Motor neuron (in vitro differentiated cells): ENCODE results near the gene PTPRK. TPM values are rescaled to one million over a fixed set of nuclear protein-coding genes. Genes with fewer than 3 reads are reported as not detected.

Experiments
- ATAC-seq, 8 experiments: fragments of 200-7000 bp; cut with Tn5 transposase; replicated peaks in 6 of 8; 2 replicates each; pipeline ENCODE4 v1.8.0; 2021; ENCODE audit warnings: mild to moderate bottlenecking in 8 of 8, moderate library complexity in 8 of 8
- H3K27ac ChIP-seq, 2 donors: fragments of 250-450 bp; sonication (Bioruptor Pico); 2 replicates each; pipeline ENCODE4 v1.9.0; 2021; ENCODE audit warnings: antibody characterized with exemption in 2 of 2, mild to moderate bottlenecking in 2 of 2, moderate library complexity in 1 of 2
- H3K4me1 ChIP-seq, 2 donors: fragments of 250-450 bp; sonication (Bioruptor Pico); replicated peaks in 1 of 2; 2 replicates each; pipeline ENCODE4 v1.6.1; 2021; ENCODE audit warnings: antibody characterized with exemption in 2 of 2, mild to moderate bottlenecking in 2 of 2, moderate library complexity in 1 of 2
- H3K4me3 ChIP-seq, 5 donors: fragments of 250-450 bp; sonication (Bioruptor Pico); 2 replicates each; pipeline ENCODE4 v1.9.0; 2021; ENCODE audit warnings: antibody characterized with exemption in 5 of 5, mild to moderate bottlenecking in 5 of 5, moderate library complexity in 4 of 5
- WGBS, 10 experiments: fragments of 450-650 bp; shearing (Covaris generic); methylation state at CpG; one replicate each; pipeline ENCODE4 v1.0.0; 2022; 5-methylcytosine and 5-hydroxymethylcytosine counted together
- in situ Hi-C, 9 experiments: fragments of 400-800 bp; cut with MboI; loops; one replicate each; pipeline ENCODE4 v1.15.0; 2021; ENCODE audit warnings: low sequenced_read_pairs in 9 of 9, low pct_unique_long_range_greater_than_20kb in 2 of 9; ENCODE audit not compliant: unreplicated experiment in 9 of 9
- total RNA-seq, 8 experiments: library from RNA; unstranded; fragments of 300-600 nt; gene quantifications; 2 replicates each; pipeline versions ENCODE4 v1.2.3 to v1.2.4, GENCODE V29; 2022

The PTPRK gene
- total RNA-seq, 8 experiments from 2014 or later: 14.4 to 93.9 (median 26.3) TPM

- Histone ChIP-seq H3K27ac (no peak overlapping the region), H3K4me1 (peaks cover 11 to 28% of the 10 kb centered on the region in 2 donors), H3K4me3 (no peak overlapping the region)
- 60 to 100% (median 83%) methylated on average over 2 to 5 of the region's 5 CpGs; no CpG with 5 or more reads in 1 of the 10 experiments for WGBS, 10 experiments
- no peak for ATAC-seq
- in situ Hi-C loops: no loop called here
Observed at GRCh38 chr6:128208851-128209580, 311.4 kb downstream of the PTPRK start.

GRCh38 chr6:128208078-128208477 lies 312.3 kb downstream of the PTPRK start:
- Histone ChIP-seq H3K4me3 (no peak overlapping the region), H3K27ac (no peak overlapping the region), H3K4me1 (peaks cover 11 to 28% of the 10 kb centered on the region in 2 donors)
- in situ Hi-C loops: no loop called here
- no peak for ATAC-seq

- in situ Hi-C loops: no loop called here
- 20 to 100% (median 65%) methylated on average over 1 to 2 of the region's 2 CpGs; no CpG with 5 or more reads in 2 of the 10 experiments for WGBS, 10 experiments
- peaks cover 11 to 28% of the 10 kb centered on the region in 2 donors for H3K4me1 ChIP-seq
- H3K4me3 ChIP-seq: no peak overlapping the region
- no peak overlapping the region for H3K27ac ChIP-seq
- peak; percentile 68 to 94 (median 92) for ATAC-seq
Observed at GRCh38 chr6:128206610-128207426, 313.6 kb downstream of the PTPRK start.

GRCh38 chr6:128204616-128205015 lies 315.8 kb downstream of the PTPRK start:
- in situ Hi-C loops: no loop called here
- H3K27ac ChIP-seq: no peak overlapping the region
- peaks cover 11 to 25% of the 10 kb centered on the region in 2 donors for H3K4me1 ChIP-seq
- peak in 2 of 8 experiments; percentile 65 to 91 for ATAC-seq
- WGBS, 10 experiments: 40 to 98% (median 89%) methylated on average over 2 to 3 of the region's 3 CpGs; no CpG with 5 or more reads in 1 of the 10 experiments
- H3K4me3 ChIP-seq: no peak overlapping the region

- Histone ChIP-seq H3K4me1 (peaks cover 6 to 16% of the 10 kb centered on the region in 2 donors), H3K4me3 (no peak overlapping the region), H3K27ac (no peak overlapping the region)
- 80 to 100% (median 94%) methylated on average over 1 to 9 of the region's 12 CpGs; no CpG with 5 or more reads in 1 of the 10 experiments for WGBS, 10 experiments
- no peak for ATAC-seq
- in situ Hi-C loops: no loop called here
Observed at GRCh38 chr6:128202169-128202765, 318.1 kb downstream of the PTPRK start.

- ATAC-seq: no peak
- in situ Hi-C loops: no loop called here
- no peak overlapping the region for H3K4me3 ChIP-seq
- no peak overlapping the region for H3K27ac ChIP-seq
- peaks cover 0 to 1% of the 10 kb centered on the region in 2 donors for H3K4me1 ChIP-seq
Observed at GRCh38 chr6:128200789-128201188, 319.6 kb downstream of the PTPRK start.

- no peak for ATAC-seq
- 100% methylated on average over 1 of the region's 2 CpGs; no CpG with 5 or more reads in 5 of the 10 experiments for WGBS, 10 experiments
- Histone ChIP-seq H3K4me1 (no peaks in the 10 kb centered on the region), H3K4me3 (no peak overlapping the region), H3K27ac (no peak overlapping the region)
- in situ Hi-C loops: no loop called here
Observed at GRCh38 chr6:128199461-128199860, 320.9 kb downstream of the PTPRK start.

- WGBS, 10 experiments: 43 to 100% (median 87%) methylated on average over 1 to 3 of the region's 3 CpGs; no CpG with 5 or more reads in 3 of the 10 experiments
- Histone ChIP-seq H3K4me1 (peaks cover 0 to 3% of the 10 kb centered on the region in 2 donors), H3K27ac (no peak overlapping the region), H3K4me3 (no peak overlapping the region)
- in situ Hi-C loops: no loop called here
- ATAC-seq: peak in 1 of 8 experiments; percentile 54
Observed at GRCh38 chr6:128192972-128193371, 327.4 kb downstream of the PTPRK start.

GRCh38 chr6:128188678-128189077 lies 331.7 kb downstream of the PTPRK start:
- WGBS, 10 experiments: 60 to 100% (median 90%) methylated on average over 1 to 2 of the region's 2 CpGs; no CpG with 5 or more reads in 2 of the 10 experiments
- H3K4me3 ChIP-seq: no peak overlapping the region
- in situ Hi-C loops: no loop called here
- no peak overlapping the region for H3K27ac ChIP-seq
- no peak for ATAC-seq
- H3K4me1 ChIP-seq: peaks cover 0 to 3% of the 10 kb centered on the region in 2 donors

- ATAC-seq: peak in 1 of 8 experiments; percentile 14
- Histone ChIP-seq H3K4me3 (no peak overlapping the region), H3K4me1 (no peaks in the 10 kb centered on the region), H3K27ac (no peak overlapping the region)
- in situ Hi-C loops: no loop called here
- 0 to 100% (median 89%) methylated on average over 2 to 3 of the region's 3 CpGs for whole genome bisulfite sequencing, 10 experiments
Observed at GRCh38 chr6:128186729-128187128, 333.7 kb downstream of the PTPRK start.

- Histone ChIP-seq H3K4me3 (no peak overlapping the region), H3K4me1 (peaks cover 11 to 17% of the 10 kb centered on the region in 2 donors), H3K27ac (no peak overlapping the region)
- in situ Hi-C loops: no loop called here
- ATAC-seq: peak in 6 of 8 experiments; percentile 10 to 68 (median 50)
Observed at GRCh38 chr6:128179876-128180438, 340.4 kb downstream of the PTPRK start.

GRCh38 chr6:128174724-128175123 lies 345.7 kb downstream of the PTPRK start:
- Histone ChIP-seq H3K4me1 (peaks cover 2 to 6% of the 10 kb centered on the region in 2 donors), H3K27ac (no peak overlapping the region), H3K4me3 (no peak overlapping the region)
- in situ Hi-C loops: no loop called here
- ATAC-seq: no peak
